Spleen (tissue), 7 donors: ENCODE data around the gene KNG1.

Experiments
- POLR2A ChIP-seq, 3 donors: fragments of 450-650 bp; IDR thresholded peaks; one replicate each; pipeline ENCODE4 v1.5.1; 2017; ENCODE audit warnings: antibody characterized with exemption in 3 of 3, mild to moderate bottlenecking in 1 of 3
- TF ChIP-seq, protein P1 (sequence below), 11 experiments: fragments of 200-600 bp in 7 of 11; fragments of 450-650 bp in 4 of 11; sonication (generic) in 4 of 11; IDR thresholded peaks in 8 of 11; conservative IDR thresholded peaks in 3 of 11; 1 replicate in 7 of 11; 2 replicates in 4 of 11; pipeline versions ENCODE4 v1.4.0 to v1.8.0; 2016 to 2021; ENCODE audit warnings: antibody characterized with exemption in 11 of 11, inconsistent platforms in 4 of 11, mild to moderate bottlenecking in 1 of 11
- donor health status: DM: no; HTN: no; CAD: no; lungs with moderate emphysema.
- donor health status: DM: no; HTN: no; CAD: no.
- donor health status: DM: no; HTN: no; CAD: no.

- TF ChIP-seq, protein P1, sequence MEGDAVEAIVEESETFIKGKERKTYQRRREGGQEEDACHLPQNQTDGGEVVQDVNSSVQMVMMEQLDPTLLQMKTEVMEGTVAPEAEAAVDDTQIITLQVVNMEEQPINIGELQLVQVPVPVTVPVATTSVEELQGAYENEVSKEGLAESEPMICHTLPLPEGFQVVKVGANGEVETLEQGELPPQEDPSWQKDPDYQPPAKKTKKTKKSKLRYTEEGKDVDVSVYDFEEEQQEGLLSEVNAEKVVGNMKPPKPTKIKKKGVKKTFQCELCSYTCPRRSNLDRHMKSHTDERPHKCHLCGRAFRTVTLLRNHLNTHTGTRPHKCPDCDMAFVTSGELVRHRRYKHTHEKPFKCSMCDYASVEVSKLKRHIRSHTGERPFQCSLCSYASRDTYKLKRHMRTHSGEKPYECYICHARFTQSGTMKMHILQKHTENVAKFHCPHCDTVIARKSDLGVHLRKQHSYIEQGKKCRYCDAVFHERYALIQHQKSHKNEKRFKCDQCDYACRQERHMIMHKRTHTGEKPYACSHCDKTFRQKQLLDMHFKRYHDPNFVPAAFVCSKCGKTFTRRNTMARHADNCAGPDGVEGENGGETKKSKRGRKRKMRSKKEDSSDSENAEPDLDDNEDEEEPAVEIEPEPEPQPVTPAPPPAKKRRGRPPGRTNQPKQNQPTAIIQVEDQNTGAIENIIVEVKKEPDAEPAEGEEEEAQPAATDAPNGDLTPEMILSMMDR (IDR thresholded peaks at IDR 0.05 in 8 of 11, conservative IDR thresholded peaks at IDR 0.05 in 3 of 11): no peak
- TF ChIP-seq POLR2A (IDR thresholded peaks at IDR 0.05): no peak
Measured at GRCh38 chr3:186746008-186746407, 28.8 kb downstream of the KNG1 start.
